ENCODE data around the gene KIF1B.

GRCh38 chr1:10204003-10204642 is 6.2 kb upstream of the KIF1B start:
- TF ChIP-seq TAF1 (IDR thresholded peaks at IDR 0.05; ENCODE audit: borderline replicate concordance, low read depth, low read length) (no peak), NFIC (IDR thresholded peaks at IDR 0.05; ENCODE audit: borderline replicate concordance) (no peak), FOXM1 (IDR thresholded peaks at IDR 0.05; ENCODE audit: low read depth) (no peak), USF2 (IDR thresholded peaks at IDR 0.05; ENCODE audit: borderline replicate concordance, low read depth, low read length) (no peak), TEAD4 (IDR thresholded peaks at IDR 0.05; ENCODE audit: borderline replicate concordance, insufficient read depth) (no peak), EP300 (IDR thresholded peaks at IDR 0.05; ENCODE audit: borderline replicate concordance in 1 of 2, low read depth in 1 of 2, low read length in 1 of 2) (no peak), TCF12 (IDR thresholded peaks at IDR 0.05) (no peak), EZH2phosphoT487 (IDR thresholded peaks at IDR 0.05; ENCODE audit: borderline replicate concordance, low read depth) (no peak), USF1 (IDR thresholded peaks at IDR 0.05; ENCODE audit: borderline replicate concordance, low read depth) (no peak), JUND (IDR thresholded peaks at IDR 0.05) (no peak), POLR2AphosphoS5 (IDR thresholded peaks at IDR 0.05; ENCODE audit: low read depth, low read length) (no peak), GABPA (IDR thresholded peaks at IDR 0.05; ENCODE audit: low read depth) (no peak)
- TF ChIP-seq, protein P1, sequence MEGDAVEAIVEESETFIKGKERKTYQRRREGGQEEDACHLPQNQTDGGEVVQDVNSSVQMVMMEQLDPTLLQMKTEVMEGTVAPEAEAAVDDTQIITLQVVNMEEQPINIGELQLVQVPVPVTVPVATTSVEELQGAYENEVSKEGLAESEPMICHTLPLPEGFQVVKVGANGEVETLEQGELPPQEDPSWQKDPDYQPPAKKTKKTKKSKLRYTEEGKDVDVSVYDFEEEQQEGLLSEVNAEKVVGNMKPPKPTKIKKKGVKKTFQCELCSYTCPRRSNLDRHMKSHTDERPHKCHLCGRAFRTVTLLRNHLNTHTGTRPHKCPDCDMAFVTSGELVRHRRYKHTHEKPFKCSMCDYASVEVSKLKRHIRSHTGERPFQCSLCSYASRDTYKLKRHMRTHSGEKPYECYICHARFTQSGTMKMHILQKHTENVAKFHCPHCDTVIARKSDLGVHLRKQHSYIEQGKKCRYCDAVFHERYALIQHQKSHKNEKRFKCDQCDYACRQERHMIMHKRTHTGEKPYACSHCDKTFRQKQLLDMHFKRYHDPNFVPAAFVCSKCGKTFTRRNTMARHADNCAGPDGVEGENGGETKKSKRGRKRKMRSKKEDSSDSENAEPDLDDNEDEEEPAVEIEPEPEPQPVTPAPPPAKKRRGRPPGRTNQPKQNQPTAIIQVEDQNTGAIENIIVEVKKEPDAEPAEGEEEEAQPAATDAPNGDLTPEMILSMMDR (IDR thresholded peaks at IDR 0.05), result no peak
- TF ChIP-seq, protein P2, sequence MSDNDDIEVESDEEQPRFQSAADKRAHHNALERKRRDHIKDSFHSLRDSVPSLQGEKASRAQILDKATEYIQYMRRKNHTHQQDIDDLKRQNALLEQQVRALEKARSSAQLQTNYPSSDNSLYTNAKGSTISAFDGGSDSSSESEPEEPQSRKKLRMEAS (IDR thresholded peaks at IDR 0.05; ENCODE audit: low read depth), result no peak

All from SK-N-SH (cell line).